ENCODE results near the gene NR1I3. TPM values are rescaled to one million over a fixed set of nuclear protein-coding genes. Genes with fewer than 3 reads are reported as not detected.

Gene NR1I3
- polyA plus RNA-seq, 3 donors from 2014 or later: not detected

GRCh38 chr1:161222175-161223019 lies 15.6 kb downstream of the NR1I3 start:
- Mint-ChIP-seq H3K27me3 (ENCODE audit: low read depth in 3 of 3) (peaks cover 0 to 9% (median 8%) of the 10 kb centered on the region in 3 donors), H3K36me3 (peaks cover 4 to 32% (median 15%) of the 10 kb centered on the region in 3 donors), H3K4me3 (no peak overlapping the region), H3K4me1 (peaks cover 68 to 74% of the 10 kb centered on the region in 2 donors), H3K9me3 (no peaks in the 10 kb centered on the region), H3K27ac (peak overlapping the region in 5 of 6 donors; percentile 71 to 82 (median 80))
- DNase-seq: no peak

GRCh38 chr1:161220002-161220401 lies 18.0 kb downstream of the NR1I3 start:
- Mint-ChIP-seq H3K36me3 (peaks cover 4 to 34% (median 16%) of the 10 kb centered on the region in 3 donors), H3K27ac (peak overlapping the region; percentile 96 to 100 (median 98)), H3K4me3 (no peak overlapping the region), H3K9me3 (no peaks in the 10 kb centered on the region), H3K27me3 (ENCODE audit: low read depth in 3 of 3) (peaks cover 0 to 15% (median 11%) of the 10 kb centered on the region in 3 donors), H3K4me1 (peaks cover 60 to 65% of the 10 kb centered on the region in 2 donors)
- DNase-seq: no peak

GRCh38 chr1:161219078-161219892 lies 18.7 kb downstream of the NR1I3 start:
- H3K4me1 Mint-ChIP-seq: peaks cover 64 to 71% of the 10 kb centered on the region in 2 donors
- H3K36me3 Mint-ChIP-seq: peaks cover 4 to 39% (median 18%) of the 10 kb centered on the region in 3 donors
- H3K27me3 Mint-ChIP-seq (ENCODE audit: low read depth in 3 of 3): peaks cover 0 to 16% (median 11%) of the 10 kb centered on the region in 3 donors
- H3K4me3 Mint-ChIP-seq: peak overlapping the region in 4 of 5 donors; percentile 92 to 98 (median 96)
- no peaks in the 10 kb centered on the region for H3K9me3 Mint-ChIP-seq
- peak overlapping the region; percentile 96 to 100 (median 98) for H3K27ac Mint-ChIP-seq
- no peak for DNase-seq

- no peak for DNase-seq
- peak overlapping the region; percentile 92 to 98 (median 97) for H3K4me3 Mint-ChIP-seq
These were observed 19.5 kb downstream of the NR1I3 start for GRCh38 chr1:161218301-161219077.

GRCh38 chr1:161217831-161218230 lies 20.2 kb downstream of the NR1I3 start:
- peak overlapping the region; percentile 92 to 98 (median 97) for H3K4me3 Mint-ChIP-seq

More at GRCh38 chr1:161218301-161219077, 19.5 kb downstream of the NR1I3 start:
- Mint-ChIP-seq H3K36me3 (peaks cover 12 to 47% (median 26%) of the 10 kb centered on the region in 3 donors), H3K27ac (peak overlapping the region; percentile 96 to 100 (median 98)), H3K9me3 (no peaks in the 10 kb centered on the region), H3K27me3 (ENCODE audit: low read depth in 3 of 3) (peaks cover 0 to 16% (median 11%) of the 10 kb centered on the region in 3 donors), H3K4me1 (peaks cover 66 to 71% of the 10 kb centered on the region in 2 donors)

GRCh38 chr1:161216945-161217712 lies 20.9 kb downstream of the NR1I3 start:
- DNase-seq: peak; percentile 81 to 86 (median 84)
- Mint-ChIP-seq H3K27me3 (ENCODE audit: low read depth in 3 of 3) (peaks cover 0 to 14% (median 11%) of the 10 kb centered on the region in 3 donors), H3K9me3 (no peaks in the 10 kb centered on the region), H3K36me3 (peaks cover 20 to 54% (median 31%) of the 10 kb centered on the region in 3 donors), H3K27ac (peak overlapping the region; percentile 96 to 100 (median 98)), H3K4me1 (peaks cover 65 to 71% of the 10 kb centered on the region in 2 donors), H3K4me3 (peak overlapping the region; percentile 92 to 98 (median 97))

More at GRCh38 chr1:161217831-161218230, 20.2 kb downstream of the NR1I3 start:
- peak overlapping the region; percentile 96 to 100 (median 98) for H3K27ac Mint-ChIP-seq
- peaks cover 67 to 73% of the 10 kb centered on the region in 2 donors for H3K4me1 Mint-ChIP-seq
- peaks cover 0 to 16% (median 11%) of the 10 kb centered on the region in 3 donors for H3K27me3 Mint-ChIP-seq (ENCODE audit: low read depth in 3 of 3)
- H3K9me3 Mint-ChIP-seq: no peaks in the 10 kb centered on the region
- DNase-seq: no peak
- H3K36me3 Mint-ChIP-seq: peaks cover 17 to 52% (median 31%) of the 10 kb centered on the region in 3 donors

GRCh38 chr1:161215076-161215475 lies 22.9 kb downstream of the NR1I3 start, which contains the start of gene FCER1G:
Gene FCER1G (plus strand): TSS chr1:161215295. CDS start chr1:161215322, 27 bp downstream.
- DNase-seq: peak; percentile 45 to 50 (median 45)
- no peaks in the 10 kb centered on the region for H3K9me3 Mint-ChIP-seq
- peaks cover 26 to 62% (median 32%) of the 10 kb centered on the region in 3 donors for H3K36me3 Mint-ChIP-seq
- peak within 1 kb of the TSS; percentile 96 to 100 (median 98) for H3K27ac Mint-ChIP-seq
- peaks cover 0 to 14% (median 11%) of the 10 kb centered on the region in 3 donors for H3K27me3 Mint-ChIP-seq (ENCODE audit: low read depth in 3 of 3)
- H3K4me3 Mint-ChIP-seq: peak within 1 kb of the TSS; percentile 92 to 98 (median 97)
- H3K4me1 Mint-ChIP-seq: peaks cover 63 to 71% of the 10 kb centered on the region in 2 donors

- peaks cover 30 to 62% (median 30%) of the 10 kb centered on the region in 3 donors for H3K36me3 Mint-ChIP-seq
- H3K9me3 Mint-ChIP-seq: no peaks in the 10 kb centered on the region
- H3K27ac Mint-ChIP-seq: peak overlapping the region; percentile 96 to 100 (median 98)
- H3K4me1 Mint-ChIP-seq: peaks cover 63 to 71% of the 10 kb centered on the region in 2 donors
- peak overlapping the region; percentile 92 to 98 (median 97) for H3K4me3 Mint-ChIP-seq
- H3K27me3 Mint-ChIP-seq (ENCODE audit: low read depth in 3 of 3): peaks cover 0 to 14% (median 13%) of the 10 kb centered on the region in 3 donors
- no peak for DNase-seq
These were observed 23.6 kb downstream of the NR1I3 start for GRCh38 chr1:161214369-161214768.

GRCh38 chr1:161209790-161210409 lies 28.1 kb downstream of the NR1I3 start:
- H3K27ac Mint-ChIP-seq: peak overlapping the region; percentile 56 to 95 (median 78)
- H3K9me3 Mint-ChIP-seq: no peaks in the 10 kb centered on the region
- peaks cover 40 to 55% of the 10 kb centered on the region in 2 donors for H3K4me1 Mint-ChIP-seq
- H3K27me3 Mint-ChIP-seq (ENCODE audit: low read depth in 3 of 3): peaks cover 0 to 2% (median under 1%) of the 10 kb centered on the region in 3 donors
- DNase-seq: peak; percentile 79 to 80 (median 80)
- peaks cover 23 to 66% (median 37%) of the 10 kb centered on the region in 3 donors for H3K36me3 Mint-ChIP-seq
- H3K4me3 Mint-ChIP-seq: peak overlapping the region in 1 of 5 donors; percentile 10

- peaks cover 0 to 3% (median 0%) of the 10 kb centered on the region in 3 donors for H3K27me3 Mint-ChIP-seq (ENCODE audit: low read depth in 3 of 3)
These were observed 30.8 kb downstream of the NR1I3 start for GRCh38 chr1:161207173-161207572.

GRCh38 chr1:161206411-161207140 lies 31.4 kb downstream of the NR1I3 start:
- peaks cover 13 to 45% (median 24%) of the 10 kb centered on the region in 3 donors for H3K36me3 Mint-ChIP-seq
- H3K4me1 Mint-ChIP-seq: peaks cover 54 to 67% of the 10 kb centered on the region in 2 donors
- no peaks in the 10 kb centered on the region for H3K9me3 Mint-ChIP-seq
- H3K4me3 Mint-ChIP-seq: no peak overlapping the region
- H3K27me3 Mint-ChIP-seq (ENCODE audit: low read depth in 3 of 3): peaks cover 0 to 6% (median 0%) of the 10 kb centered on the region in 3 donors
- DNase-seq: no peak
- peak overlapping the region in 2 of 6 donors; percentile 34 to 35 for H3K27ac Mint-ChIP-seq

More at GRCh38 chr1:161207173-161207572, 30.8 kb downstream of the NR1I3 start:
- H3K36me3 Mint-ChIP-seq: peaks cover 13 to 51% (median 29%) of the 10 kb centered on the region in 3 donors
- DNase-seq: no peak
- H3K4me1 Mint-ChIP-seq: peaks cover 49 to 61% of the 10 kb centered on the region in 2 donors
- H3K4me3 Mint-ChIP-seq: no peak overlapping the region
- no peaks in the 10 kb centered on the region for H3K9me3 Mint-ChIP-seq
- no peak overlapping the region for H3K27ac Mint-ChIP-seq
